CD4-positive, alpha-beta T cell treated with Interleukin-15 for 4 hours (primary cell): ENCODE data around the gene VPS37D.
"Not testable (repeated sequence)": the region's sequence is repeated elsewhere in the genome, so short reads cannot be mapped to it uniquely, and the experiment has no call there.

Experiments used
- DNase-seq: peaks from one replicate; pipeline ENCODE4 v3.0.0-alpha.2; 2020; ENCODE audit warnings: low spot score

Gene VPS37D

GRCh38 chr7:73706126-73707044, 38.8 kb downstream of the VPS37D start:
- DNase-seq: no peak

- DNase-seq: no peak
These were observed 39.5 kb downstream of the VPS37D start for GRCh38 chr7:73707045-73707631.

GRCh38 chr7:73708961-73709549, 41.4 kb downstream of the VPS37D start:
- no peak for DNase-seq

- DNase-seq: no peak
These were observed 45.1 kb downstream of the VPS37D start for GRCh38 chr7:73712773-73713172.

DNA sequence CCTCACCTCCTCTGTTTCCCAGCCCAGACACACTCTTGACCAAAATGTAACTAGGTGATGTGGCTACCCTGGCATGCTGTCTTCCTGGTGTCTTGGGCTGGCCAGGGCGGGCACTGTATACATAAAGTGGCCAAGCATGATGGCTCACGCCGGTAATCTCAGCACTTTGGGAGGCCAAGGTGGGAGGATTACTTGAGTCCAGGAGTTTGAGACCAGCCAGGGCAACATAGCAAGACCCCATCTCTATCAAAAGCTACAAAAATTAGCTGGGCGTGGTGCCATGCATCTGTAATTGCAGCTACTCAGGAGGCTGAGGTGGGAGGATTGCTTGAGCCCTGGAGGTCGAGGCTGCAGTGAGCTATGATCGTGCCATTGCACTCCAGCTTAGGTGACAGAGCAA, 45.7 kb downstream of the VPS37D start:
- DNase-seq: not testable (repeated sequence)

DNA sequence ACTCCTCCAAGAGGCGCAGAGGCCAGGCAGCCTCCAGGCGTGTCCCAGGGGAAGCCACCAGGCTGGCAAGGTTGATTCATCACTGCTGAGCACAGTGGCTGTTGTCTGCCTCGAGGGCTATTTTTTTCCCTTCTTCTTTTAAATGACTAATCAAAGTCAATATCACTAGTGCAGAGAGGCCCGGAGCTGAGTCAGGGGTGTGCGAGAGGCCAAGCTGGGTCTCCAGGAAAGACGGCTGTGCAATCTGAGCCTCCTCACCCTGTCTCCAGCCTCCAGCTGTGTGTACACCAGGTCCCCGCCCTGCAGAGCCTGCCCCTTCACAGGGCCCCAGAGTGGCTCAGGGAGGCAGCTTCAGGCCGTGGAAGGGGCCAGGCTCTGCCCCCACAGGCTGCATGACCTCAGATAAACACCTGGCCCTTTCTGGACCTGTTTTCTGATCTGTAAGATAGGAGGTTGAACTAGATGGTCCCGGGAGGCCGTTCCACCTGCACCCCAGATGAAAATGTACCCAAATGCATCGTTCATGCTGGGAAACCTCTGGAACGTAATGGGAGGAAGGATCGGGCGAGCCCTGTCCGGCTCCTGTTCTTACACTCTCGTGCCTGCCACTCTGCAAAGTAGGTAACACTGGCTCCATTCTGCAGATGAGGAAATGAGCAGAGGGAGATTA, 48.2 kb downstream of the VPS37D start:
- peak; percentile 19 for DNase-seq

GRCh38 chr7:73716318-73716890, 48.8 kb downstream of the VPS37D start:
- no peak for DNase-seq

DNA sequence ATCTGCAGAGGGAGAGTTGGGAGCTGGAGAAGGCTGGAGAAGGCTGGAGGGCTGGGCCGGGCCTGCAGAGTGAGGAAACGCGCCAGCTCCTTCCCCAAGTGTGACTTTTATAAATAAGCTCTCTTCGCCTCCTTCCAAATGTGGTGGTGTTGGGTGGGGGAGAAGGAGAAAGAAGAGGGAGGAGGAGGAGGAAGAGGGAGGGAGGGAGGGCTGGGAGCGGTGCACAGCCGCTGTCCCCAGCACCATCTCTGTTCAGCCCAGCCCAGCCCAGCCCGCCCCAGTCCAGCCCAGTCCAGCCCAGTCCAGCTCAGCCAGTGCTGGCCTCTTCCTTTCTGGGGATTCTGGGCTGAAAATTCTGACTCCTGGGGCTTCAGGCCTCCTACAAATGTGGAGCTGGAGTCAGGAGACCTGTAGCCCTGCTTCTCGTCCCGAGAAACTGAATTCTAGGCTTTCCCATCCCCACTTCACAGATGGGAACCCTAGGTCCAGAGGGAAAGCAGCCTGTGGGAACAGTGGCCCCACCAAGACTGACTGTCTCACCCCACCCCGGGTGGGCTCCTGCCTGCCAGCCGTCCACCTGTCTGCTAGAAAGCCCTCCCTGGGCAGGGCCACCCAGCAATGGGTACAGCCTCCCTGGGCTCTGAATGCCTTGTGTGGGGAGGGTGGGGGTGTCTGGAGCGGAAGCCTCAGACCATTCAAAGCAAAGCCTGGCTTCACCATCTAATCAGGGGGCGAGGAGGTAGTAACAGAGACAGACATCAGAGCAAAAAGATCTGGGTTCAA, 49.6 kb downstream of the VPS37D start:
- no peak for DNase-seq

DNA sequence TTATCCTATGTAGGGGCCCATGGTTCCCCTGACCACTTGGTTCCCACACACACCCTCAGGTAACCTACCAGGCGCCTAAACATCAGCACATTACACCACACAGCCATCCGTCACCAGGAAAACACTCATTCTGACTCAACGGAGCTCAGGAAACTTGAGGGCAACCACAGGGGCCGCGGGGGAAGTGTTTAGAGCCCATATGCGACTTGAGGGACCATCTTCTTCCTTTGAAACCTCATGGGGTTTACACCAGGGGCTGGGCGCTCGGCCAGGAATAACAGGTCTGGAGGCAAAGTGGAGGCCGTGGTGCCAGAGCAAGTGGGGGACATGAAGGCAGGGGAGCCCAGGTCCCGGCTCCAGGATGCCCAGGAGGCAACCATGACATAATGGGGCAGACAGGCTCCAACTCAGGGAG, 50.4 kb downstream of the VPS37D start:
- peak; percentile 83 for DNase-seq

GRCh38 chr7:73718438-73718881, 50.8 kb downstream of the VPS37D start:
- no peak for DNase-seq

DNA sequence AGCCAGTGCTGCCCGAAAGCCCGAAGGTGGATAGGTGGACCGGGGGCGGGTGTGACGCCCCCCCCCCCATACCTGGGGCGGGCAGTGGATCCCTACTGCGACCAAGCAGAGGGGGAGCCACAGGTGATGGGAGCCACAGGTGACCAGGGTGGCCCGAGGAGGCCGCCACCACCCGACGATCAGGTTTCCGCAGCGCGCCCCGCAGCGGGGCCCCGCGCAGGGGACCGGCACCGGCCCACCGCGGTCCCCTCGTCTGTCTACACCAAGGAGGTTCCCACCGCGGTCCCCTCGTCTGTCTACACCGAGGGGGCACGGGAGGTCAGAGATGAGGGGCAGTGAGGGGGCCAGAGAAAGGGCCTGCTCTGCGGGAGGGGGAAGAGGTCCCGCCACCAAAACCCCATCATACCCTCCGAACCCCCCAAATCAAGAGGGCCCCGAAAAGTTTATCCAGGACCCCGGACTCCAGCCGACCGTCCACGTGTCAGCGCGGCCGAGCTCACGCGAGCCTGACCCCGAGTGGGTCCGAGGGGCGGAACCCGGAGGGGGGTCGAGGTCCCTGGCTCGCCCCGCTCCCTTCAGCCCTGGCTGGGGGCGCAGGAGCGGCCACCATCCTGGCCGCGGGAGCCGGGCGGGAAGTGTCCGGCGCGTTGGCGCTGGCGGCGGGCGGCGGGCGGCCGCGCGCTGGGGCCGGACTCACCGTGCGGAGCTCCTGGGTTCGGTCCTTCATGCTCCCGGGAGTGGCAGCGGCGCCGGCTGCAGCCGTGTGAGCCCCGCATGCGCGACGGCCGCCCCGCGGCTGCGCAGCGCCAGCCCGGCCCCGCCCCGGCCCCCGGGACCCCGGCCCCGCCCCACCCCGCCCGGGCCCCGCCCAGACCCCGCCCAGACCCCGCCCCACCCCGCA, 51.5 kb downstream of the VPS37D start, which contains the start of gene STX1A:
STX1A (minus strand) TSS at position 765 of the 901 bp plus-strand sequence; CDS start at position 727, 38 bp downstream.
- DNase-seq: peak; percentile 65

GRCh38 chr7:73719806-73720169, 52.2 kb downstream of the VPS37D start:
- DNase-seq: no peak

- DNase-seq: not testable (repeated sequence)
These were observed 52.8 kb downstream of the VPS37D start for GRCh38 chr7:73720443-73720842.

DNA sequence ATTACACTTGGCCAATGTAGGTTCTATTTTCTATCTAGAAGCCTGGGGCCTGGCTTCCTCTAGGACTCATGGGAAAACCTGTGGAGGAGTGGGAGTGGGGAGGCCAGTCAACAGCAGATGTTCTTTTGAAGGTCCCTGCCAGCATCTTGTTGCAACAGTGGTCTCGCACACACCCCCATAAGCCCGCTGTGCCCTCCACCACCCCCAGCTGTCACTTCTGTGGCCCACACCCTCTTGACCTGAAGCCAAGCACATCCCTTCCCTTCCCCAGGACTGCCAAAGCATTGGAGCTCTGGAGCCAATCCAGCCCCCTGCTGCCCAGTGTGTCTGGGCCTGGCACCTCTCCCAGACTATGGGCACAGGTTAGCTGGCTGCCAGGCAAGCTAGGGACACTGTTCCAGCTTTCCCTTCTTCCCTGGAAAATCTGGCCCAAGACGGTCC, 53.8 kb downstream of the VPS37D start:
- no peak for DNase-seq
